Measurements from ENCODE around the gene ABCA12. TPM values are rescaled to one million over a fixed set of nuclear protein-coding genes. Genes with fewer than 3 reads are reported as not detected.

The ABCA12 gene
- total and polyA plus RNA-seq, 2 donors (not counting 3 experiments of a cell fraction or from before 2014, with no cell fraction given): not detected

- dilution Hi-C loops (cut with MboI; ENCODE audit: extremely low pct_ligation_motif_present, low sequenced_read_pairs) (no loop called here), intact Hi-C loops (cut with micrococcal nuclease) (no loop called here)
- no peaks in the 10 kb centered on the region for H3K4me1 ChIP-seq (ENCODE audit: control insufficient read depth, extremely low read depth, insufficient read depth, low read length)
- POLR2A ChIA-PET: no interaction called here
- no peaks in the 10 kb centered on the region for H3K9me1 ChIP-seq (replicated peaks; ENCODE audit: control insufficient read depth, extremely low read depth, insufficient read depth, low read length)
- CTCF ChIA-PET: no interaction called here
- H3K4me3 ChIP-seq (replicated peaks in 1 of 3; ENCODE audit: insufficient read depth in 1 of 3, low read depth in 1 of 3, low read length in 3 of 3): no peak overlapping the region
- TF ChIP-seq FOS (IDR thresholded peaks at IDR 0.05; ENCODE audit: borderline replicate concordance, insufficient read depth, low read length): no peak
- TF ChIP-seq POLR2AphosphoS5 (IDR thresholded peaks at IDR 0.05; ENCODE audit: insufficient read depth, low read depth, low read length): no peak
- TF ChIP-seq JUN (IDR thresholded peaks at IDR 0.05; ENCODE audit: borderline replicate concordance, insufficient read depth, insufficient read length, low read depth): no peak
- no peak for TF ChIP-seq CTCF (IDR thresholded peaks at IDR 0.05; ENCODE audit: extremely low read depth in 1 of 2, insufficient read depth in 1 of 2, low read depth in 1 of 2, low read length in 2 of 2)
- no peak for TF ChIP-seq MYC (IDR thresholded peaks at IDR 0.05; ENCODE audit: low read depth, low read length)
- no peak for TF ChIP-seq EZH2 (IDR thresholded peaks at IDR 0.05; ENCODE audit: borderline replicate concordance, low read depth, low read length, severe bottlenecking)
- no peak for TF ChIP-seq GATA2 (IDR thresholded peaks at IDR 0.05; ENCODE audit: insufficient read depth, insufficient read length, low read depth, low read length)
- TF ChIP-seq MAX (IDR thresholded peaks at IDR 0.05; ENCODE audit: insufficient read depth, insufficient read length): no peak
- TF ChIP-seq POLR2A (IDR thresholded peaks at IDR 0.05; ENCODE audit: low read depth, low read length): no peak
- no peak overlapping the region for H3K4me2 ChIP-seq (ENCODE audit: insufficient read depth, low read length)
- H3K9me3 ChIP-seq (replicated peaks; ENCODE audit: control insufficient read depth, insufficient read depth, low read length): no peaks in the 10 kb centered on the region
- no peak for DNase-seq (ENCODE audit: low read depth, low spot score)
- FAIRE-seq: no peak
- H3K27ac ChIP-seq (ENCODE audit: insufficient read depth, low read depth, low read length): no peak overlapping the region
- H3K36me3 ChIP-seq (ENCODE audit: control insufficient read depth in 2 of 2, extremely low read depth in 1 of 2, insufficient read depth in 2 of 2, low read length in 2 of 2): no peaks in the 10 kb centered on the region
- H3K79me2 ChIP-seq (ENCODE audit: control insufficient read depth, insufficient read depth, low read length): no peaks in the 10 kb centered on the region
- H4K20me1 ChIP-seq (replicated peaks; ENCODE audit: control insufficient read depth, extremely low read depth, insufficient read depth, low read length): no peaks in the 10 kb centered on the region
- no peak overlapping the region for H3K9ac ChIP-seq (replicated peaks; ENCODE audit: extremely low read depth, insufficient read depth, low read length)
- no TSS peak for BruUV-seq (replicated peaks)
- H3K27me3 ChIP-seq (ENCODE audit: control insufficient read depth in 2 of 2, insufficient read depth in 2 of 2, low read length in 2 of 2): no peaks in the 10 kb centered on the region
- H2AFZ ChIP-seq (ENCODE audit: low read depth, low read length): no peak overlapping the region
Measured at GRCh38 chr2:215015421-215015820, 123.0 kb downstream of the ABCA12 start.

All from endothelial cell of umbilical vein (primary cell).